ENCODE measurements around the gene CNTN1. TPM values are rescaled to one million over a fixed set of nuclear protein-coding genes. Genes with fewer than 3 reads are reported as not detected.

Gene CNTN1
- total and polyA plus RNA-seq, 2 of the 4 experiments (the other 2 are of a cell fraction), result 0.10 to 0.18 TPM

- Histone ChIP-seq H3K4me2 (ENCODE audit: low read depth, low read length) (no peak overlapping the region), H2AK5ac (ENCODE audit: low read depth, low read length) (no peak overlapping the region), H3K4me1 (ENCODE audit: control insufficient read depth, insufficient read depth, low read length) (no peaks in the 10 kb centered on the region), H2BK120ac (ENCODE audit: low read depth, low read length) (no peak overlapping the region), H3K9me1 (ENCODE audit: insufficient read depth, low read length) (no peaks in the 10 kb centered on the region), H2BK5ac (ENCODE audit: low read depth, low read length, poor library complexity, severe bottlenecking) (no peak overlapping the region), H3K36me3 (ENCODE audit: control insufficient read depth, insufficient read depth, low read length) (no peaks in the 10 kb centered on the region), H3K9ac (ENCODE audit: low read depth, low read length) (no peak overlapping the region), H3K4me3 (ENCODE audit: insufficient read depth, low read depth, low read length) (no peak overlapping the region), H3K23ac (ENCODE audit: low read depth, low read length) (no peak overlapping the region), H2AK9ac (replicated peaks; ENCODE audit: low read depth, low read length, poor library complexity) (no peak overlapping the region), H4K20me1 (ENCODE audit: insufficient read depth, low read length) (no peaks in the 10 kb centered on the region), H3K79me1 (ENCODE audit: low read depth in 1 of 2, low read length in 2 of 2) (no peaks in the 10 kb centered on the region), H3K14ac (replicated peaks; ENCODE audit: low read depth, low read length) (no peak overlapping the region), H3K56ac (ENCODE audit: extremely low read depth, insufficient read depth, low read length) (no peak overlapping the region), H4K5ac (ENCODE audit: low read depth, low read length) (no peak overlapping the region), H3K27me3 (ENCODE audit: control insufficient read depth, insufficient read depth, low read length) (no peaks in the 10 kb centered on the region), H3K9me3 (ENCODE audit: control insufficient read depth, insufficient read depth, low read length) (no peaks in the 10 kb centered on the region), H3K27ac (ENCODE audit: insufficient read depth, low read length) (no peak overlapping the region), H2AFZ (replicated peaks; ENCODE audit: low read length, poor library complexity) (no peak overlapping the region), H2BK15ac (ENCODE audit: low read depth, low read length) (no peak overlapping the region), H2BK20ac (ENCODE audit: low read depth, low read length) (no peak overlapping the region), H4K91ac (ENCODE audit: insufficient read depth, low read depth, low read length) (no peak overlapping the region), H3K4ac (ENCODE audit: low read depth, low read length) (no peak overlapping the region), H3K18ac (ENCODE audit: low read depth, low read length) (no peak overlapping the region), H4K8ac (ENCODE audit: low read depth in 2 of 2, low read length in 2 of 2) (no peak overlapping the region)
- no TSS peak for BruUV-seq (replicated peaks)
- no peak for TF ChIP-seq RFX5 (IDR thresholded peaks at IDR 0.05; ENCODE audit: low read depth, low read length)
- TF ChIP-seq CHD1 (IDR thresholded peaks at IDR 0.05; ENCODE audit: low read depth, low read length), result no peak
- no peak for TF ChIP-seq MAZ (IDR thresholded peaks at IDR 0.05; ENCODE audit: borderline replicate concordance, low read depth, low read length)
- TF ChIP-seq RCOR1 (IDR thresholded peaks at IDR 0.05; ENCODE audit: insufficient replicate concordance, low read length), result no peak
- no peak for TF ChIP-seq CTCF (conservative IDR thresholded peaks at IDR 0.05; ENCODE audit: low read depth, low read length)
- TF ChIP-seq NFE2L2 (IDR thresholded peaks at IDR 0.05; ENCODE audit: low read depth, low read length), result no peak
- TF ChIP-seq MXI1 (IDR thresholded peaks at IDR 0.05; ENCODE audit: borderline replicate concordance, low read depth, low read length), result no peak
- TF ChIP-seq POLR2A (IDR thresholded peaks at IDR 0.05; ENCODE audit: low read depth, low read length), result no peak
- TF ChIP-seq USF2 (IDR thresholded peaks at IDR 0.05; ENCODE audit: low read depth, low read length), result no peak
- TF ChIP-seq BHLHE40 (IDR thresholded peaks at IDR 0.05; ENCODE audit: low read depth, low read length), result no peak
- no peak for TF ChIP-seq ELK1 (IDR thresholded peaks at IDR 0.05; ENCODE audit: borderline replicate concordance, low read depth, low read length)
- TF ChIP-seq SMC3 (IDR thresholded peaks at IDR 0.05; ENCODE audit: low read depth, low read length), result no peak
- TF ChIP-seq FOS (IDR thresholded peaks at IDR 0.05; ENCODE audit: low read depth, low read length), result no peak
- no peak for TF ChIP-seq RAD21 (IDR thresholded peaks at IDR 0.05; ENCODE audit: low read length)
- TF ChIP-seq MAFK (IDR thresholded peaks at IDR 0.05; ENCODE audit: low read depth, low read length), result no peak
- no peak for TF ChIP-seq CEBPB (IDR thresholded peaks at IDR 0.05; ENCODE audit: low read depth, low read length)
- no CpG with 5 or more reads among the region's 2 CpGs for WGBS, 2 experiments (ENCODE audit: extremely low coverage in 2 of 2, insufficient read length in 1 of 2)
- intact Hi-C loops (cut with micrococcal nuclease) (no loop called here), in situ Hi-C loops (cut with MboI; ENCODE audit: low sequenced_read_pairs) (no loop called here), dilution Hi-C loops (cut with HindIII; ENCODE audit: low sequenced_read_pairs, unreplicated experiment) (no loop called here)
- ChIA-PET CTCF (no interaction called here), POLR2A (ENCODE audit: unreplicated experiment) (no interaction called here)
- no peak for ATAC-seq (ENCODE audit: low read depth)
- no peak for DNase-seq
These were observed 77.6 kb downstream of the CNTN1 start for GRCh38 chr12:40769846-40770245.

All from IMR-90 (cell line).